ENCODE data around the gene KRTAP22-1.

GRCh38 chr21:30580132-30580531 lies 20.8 kb upstream of the KRTAP22-1 start:
- no peak for TF ChIP-seq CTCF (IDR thresholded peaks at IDR 0.05)
- TF ChIP-seq POLR2A (IDR thresholded peaks at IDR 0.05): no peak
- no peak for TF ChIP-seq EP300 (IDR thresholded peaks at IDR 0.05; ENCODE audit: low read depth)

All from transverse colon (tissue), 3 donors.